HEK293T (cell line): ENCODE data around the gene SGIP1.
"Not testable (repeated sequence)": the region's sequence is repeated elsewhere in the genome, so short reads cannot be mapped to it uniquely, and the experiment has no call there.

Source experiments
- CTCF ChIA-PET: fragments of 350-600 bp; formaldehyde crosslinking; extraction: SDS; loops from one replicate; lab custom pipeline; 2021; ENCODE audit warnings: antibody characterized with exemption, inconsistent platforms; lab: Yijun Ruan, JAX
- POLR2A ChIA-PET: fragments of 350-600 bp; formaldehyde crosslinking; extraction: SDS; loops from one replicate; lab custom pipeline; 2020; ENCODE audit warnings: antibody characterized with exemption, inconsistent platforms; lab: Yijun Ruan, JAX
- DNase-seq: peaks from one replicate; pipeline ENCODE4 v3.0.0; 2012; ENCODE audit warnings: mixed read lengths; ENCODE audit errors: extremely low spot score
- ARNT ChIP-seq: fragments of 450-650 bp; IDR thresholded peaks from 2 replicates; pipeline ENCODE4 v1.6.1; 2017; ENCODE audit warnings: mild to moderate bottlenecking
- BHLHE40 ChIP-seq: fragments of 450-650 bp; IDR thresholded peaks from 2 replicates; pipeline ENCODE4 v1.6.1; 2016; ENCODE audit warnings: mild to moderate bottlenecking, moderate library complexity, borderline replicate concordance
- CTBP1 ChIP-seq: fragments of 450-650 bp; IDR thresholded peaks from 2 replicates; pipeline ENCODE4 v1.6.1; 2016; ENCODE audit warnings: borderline replicate concordance
- ELF4 ChIP-seq: fragments of 450-650 bp; IDR thresholded peaks from 2 replicates; pipeline ENCODE4 v1.6.1; 2017; ENCODE audit warnings: antibody characterized with exemption
- FOXA1 ChIP-seq: fragments of 450-650 bp; IDR thresholded peaks from 2 replicates; pipeline ENCODE4 v1.6.1; 2016; ENCODE audit warnings: mild to moderate bottlenecking
- FOXK2 ChIP-seq: fragments of 450-650 bp; IDR thresholded peaks from 2 replicates; pipeline ENCODE4 v1.6.1; 2016; ENCODE audit warnings: mild to moderate bottlenecking
- FOXM1 ChIP-seq: fragments of 450-650 bp; IDR thresholded peaks from 2 replicates; pipeline ENCODE4 v1.6.1; 2017; ENCODE audit warnings: mild to moderate bottlenecking, borderline replicate concordance
- HDGF ChIP-seq: fragments of 450-650 bp; IDR thresholded peaks from 2 replicates; pipeline ENCODE4 v1.6.1; 2017; ENCODE audit warnings: antibody characterized with exemption, borderline replicate concordance
- L3MBTL2 ChIP-seq: fragments of 450-650 bp; conservative IDR thresholded peaks from 2 replicates; pipeline ENCODE4 v1.6.1; 2016; ENCODE audit warnings: mild to moderate bottlenecking
- LEF1 ChIP-seq: fragments of 450-650 bp; IDR thresholded peaks from 2 replicates; pipeline ENCODE4 v1.6.1; 2017; ENCODE audit warnings: mild to moderate bottlenecking, borderline replicate concordance
- NFRKB ChIP-seq: fragments of 450-650 bp; IDR thresholded peaks from 2 replicates; pipeline ENCODE4 v1.6.1; 2016; ENCODE audit warnings: mild to moderate bottlenecking, moderate library complexity
- SUZ12 ChIP-seq: fragments of 450-650 bp; IDR thresholded peaks from 2 replicates; pipeline ENCODE4 v1.6.1; 2016; ENCODE audit warnings: mild to moderate bottlenecking
- ZNF384 ChIP-seq: fragments of 450-650 bp; IDR thresholded peaks from 2 replicates; pipeline ENCODE4 v1.6.1; 2016
- TF ChIP-seq, protein P1 (sequence below): fragments of 450-650 bp; IDR thresholded peaks from 2 replicates; pipeline ENCODE4 v1.6.1; 2016

The SGIP1 gene

GRCh38 chr1:66729119-66729518 is 195.2 kb downstream of the SGIP1 start:
- TF ChIP-seq ZNF384 (no peak), BHLHE40 (no peak), ARNT (no peak), FOXK2 (no peak)
- ChIA-PET CTCF (interaction anchor here (0.6 kb wide), 1 partner anchor 197 kb away, joined by 4 read pairs; no protein-coding TSS in a partner anchor), POLR2A (no interaction called here)
- no peak for DNase-seq

- no peak for DNase-seq
- TF ChIP-seq FOXA1: no peak
- TF ChIP-seq HDGF: no peak
- TF ChIP-seq NFRKB: no peak
- no peak for TF ChIP-seq LEF1
- TF ChIP-seq L3MBTL2: no peak
- POLR2A ChIA-PET: no interaction called here
- CTCF ChIA-PET: no interaction called here
Measured at GRCh38 chr1:66729523-66729922, 195.6 kb downstream of the SGIP1 start.

- no peak for DNase-seq
- no peak for TF ChIP-seq CTBP1
- no peak for TF ChIP-seq SUZ12
- no peak for TF ChIP-seq ARNT
- TF ChIP-seq, protein P1, sequence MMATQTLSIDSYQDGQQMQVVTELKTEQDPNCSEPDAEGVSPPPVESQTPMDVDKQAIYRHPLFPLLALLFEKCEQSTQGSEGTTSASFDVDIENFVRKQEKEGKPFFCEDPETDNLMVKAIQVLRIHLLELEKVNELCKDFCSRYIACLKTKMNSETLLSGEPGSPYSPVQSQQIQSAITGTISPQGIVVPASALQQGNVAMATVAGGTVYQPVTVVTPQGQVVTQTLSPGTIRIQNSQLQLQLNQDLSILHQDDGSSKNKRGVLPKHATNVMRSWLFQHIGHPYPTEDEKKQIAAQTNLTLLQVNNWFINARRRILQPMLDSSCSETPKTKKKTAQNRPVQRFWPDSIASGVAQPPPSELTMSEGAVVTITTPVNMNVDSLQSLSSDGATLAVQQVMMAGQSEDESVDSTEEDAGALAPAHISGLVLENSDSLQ: no peak
- POLR2A ChIA-PET: no interaction called here
- CTCF ChIA-PET: interaction anchor here (0.7 kb wide), 1 partner anchor 194 kb away, joined by 3 read pairs; the partner anchor contains the start of genes DNAI4 and MIER1
Measured at GRCh38 chr1:66730462-66730861, 196.5 kb downstream of the SGIP1 start.

GRCh38 chr1:66731170-66731865 is 197.4 kb downstream of the SGIP1 start:
- no peak for DNase-seq
- TF ChIP-seq L3MBTL2: no peak
- CTCF ChIA-PET: interaction anchor here (0.7 to 1.2 kb wide), 2 partner anchors 9 to 194 kb away, joined by 3 to 4 read pairs; partner anchors contain the start of genes DNAI4 and MIER1
- POLR2A ChIA-PET: no interaction called here

GRCh38 chr1:66732407-66733166 is 198.6 kb downstream of the SGIP1 start:
- ChIA-PET POLR2A (interaction anchor here (0.6 kb wide), 1 partner anchor 389 kb away, joined by 3 read pairs; no protein-coding TSS in a partner anchor), CTCF (interaction anchor here (0.6 to 0.8 kb wide), 2 partner anchors 286 to 1495 kb away, joined by 3 to 4 read pairs; no protein-coding TSS in a partner anchor)
- no peak for DNase-seq
- TF ChIP-seq, protein P1: peak; percentile 76
- no peak for TF ChIP-seq L3MBTL2

- ChIA-PET POLR2A (no interaction called here), CTCF (interaction anchor here (0.6 kb wide), 1 partner anchor 287 kb away, joined by 3 read pairs; no protein-coding TSS in a partner anchor)
- DNase-seq: no peak
- TF ChIP-seq ARNT (no peak), FOXM1 (no peak), BHLHE40 (no peak), FOXA1 (no peak)
Measured at GRCh38 chr1:66733348-66734017, 199.5 kb downstream of the SGIP1 start.

GRCh38 chr1:66734531-66734930 is 200.6 kb downstream of the SGIP1 start:
- CTCF ChIA-PET: interaction anchor here (0.6 kb wide), 1 partner anchor 338 kb away, joined by 4 read pairs; no protein-coding TSS in a partner anchor
- POLR2A ChIA-PET, DNase-seq: not testable (repeated sequence)

DNA sequence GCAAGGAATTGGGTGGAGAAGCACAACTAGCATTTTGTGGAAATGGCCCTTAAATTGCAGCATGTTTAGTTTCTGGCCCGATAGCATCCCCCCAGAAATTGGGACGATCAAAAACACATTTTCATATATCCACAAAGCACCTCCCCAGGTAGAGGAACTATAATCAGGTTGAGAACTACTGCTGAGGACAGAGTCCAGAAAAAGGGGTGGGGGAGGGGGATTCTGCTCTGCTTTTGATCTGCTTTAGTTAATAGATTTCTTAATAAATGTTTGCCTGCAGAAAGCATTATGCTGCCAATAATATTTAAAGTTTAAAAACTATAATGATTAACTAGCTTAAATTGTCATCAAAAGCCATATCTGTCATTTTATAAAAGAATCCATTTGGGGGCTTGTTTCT is 203.9 kb downstream of the SGIP1 start:
- DNase-seq: no peak
- CTCF ChIA-PET: no interaction called here
- TF ChIP-seq ELF4: no peak
- TF ChIP-seq SUZ12: no peak
- POLR2A ChIA-PET: no interaction called here
